ENCODE data around the gene ZBTB17.

The ZBTB17 gene

DNA sequence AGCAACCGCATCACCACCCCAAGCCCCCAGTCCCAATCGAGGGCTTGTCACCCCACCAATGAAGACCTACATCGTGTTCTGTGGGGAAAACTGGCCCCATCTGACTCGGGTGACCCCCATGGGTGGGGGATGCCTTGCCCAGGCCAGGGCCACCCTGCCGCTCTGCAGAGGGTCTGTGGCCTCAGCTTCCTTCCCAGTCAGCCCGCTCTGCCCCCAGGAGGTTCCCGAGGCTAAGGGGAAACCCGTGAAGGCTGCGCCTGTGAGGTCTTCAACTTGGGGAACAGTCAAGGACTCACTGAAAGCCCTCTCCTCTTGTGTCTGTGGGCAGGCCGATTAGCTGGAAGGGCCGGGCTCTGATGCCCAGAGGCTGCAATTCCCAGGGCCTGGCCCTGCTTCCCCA is 30.1 kb upstream of the ZBTB17 start:
- TF ChIP-seq TCF12 (IDR thresholded peaks at IDR 0.05; ENCODE audit: low read depth): no peak
- TF ChIP-seq, protein P1, sequence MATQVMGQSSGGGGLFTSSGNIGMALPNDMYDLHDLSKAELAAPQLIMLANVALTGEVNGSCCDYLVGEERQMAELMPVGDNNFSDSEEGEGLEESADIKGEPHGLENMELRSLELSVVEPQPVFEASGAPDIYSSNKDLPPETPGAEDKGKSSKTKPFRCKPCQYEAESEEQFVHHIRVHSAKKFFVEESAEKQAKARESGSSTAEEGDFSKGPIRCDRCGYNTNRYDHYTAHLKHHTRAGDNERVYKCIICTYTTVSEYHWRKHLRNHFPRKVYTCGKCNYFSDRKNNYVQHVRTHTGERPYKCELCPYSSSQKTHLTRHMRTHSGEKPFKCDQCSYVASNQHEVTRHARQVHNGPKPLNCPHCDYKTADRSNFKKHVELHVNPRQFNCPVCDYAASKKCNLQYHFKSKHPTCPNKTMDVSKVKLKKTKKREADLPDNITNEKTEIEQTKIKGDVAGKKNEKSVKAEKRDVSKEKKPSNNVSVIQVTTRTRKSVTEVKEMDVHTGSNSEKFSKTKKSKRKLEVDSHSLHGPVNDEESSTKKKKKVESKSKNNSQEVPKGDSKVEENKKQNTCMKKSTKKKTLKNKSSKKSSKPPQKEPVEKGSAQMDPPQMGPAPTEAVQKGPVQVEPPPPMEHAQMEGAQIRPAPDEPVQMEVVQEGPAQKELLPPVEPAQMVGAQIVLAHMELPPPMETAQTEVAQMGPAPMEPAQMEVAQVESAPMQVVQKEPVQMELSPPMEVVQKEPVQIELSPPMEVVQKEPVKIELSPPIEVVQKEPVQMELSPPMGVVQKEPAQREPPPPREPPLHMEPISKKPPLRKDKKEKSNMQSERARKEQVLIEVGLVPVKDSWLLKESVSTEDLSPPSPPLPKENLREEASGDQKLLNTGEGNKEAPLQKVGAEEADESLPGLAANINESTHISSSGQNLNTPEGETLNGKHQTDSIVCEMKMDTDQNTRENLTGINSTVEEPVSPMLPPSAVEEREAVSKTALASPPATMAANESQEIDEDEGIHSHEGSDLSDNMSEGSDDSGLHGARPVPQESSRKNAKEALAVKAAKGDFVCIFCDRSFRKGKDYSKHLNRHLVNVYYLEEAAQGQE (IDR thresholded peaks at IDR 0.05; ENCODE audit: low read depth): no peak
- no peak for TF ChIP-seq EP300 (IDR thresholded peaks at IDR 0.05; ENCODE audit: borderline replicate concordance)
- no peak for TF ChIP-seq CEBPB (IDR thresholded peaks at IDR 0.05)
- no peak for TF ChIP-seq TAF1 (IDR thresholded peaks at IDR 0.05; ENCODE audit: low read depth)
- no peak for TF ChIP-seq RAD21 (IDR thresholded peaks at IDR 0.05; ENCODE audit: low read depth)
- no peak for TF ChIP-seq FOXM1 (IDR thresholded peaks at IDR 0.05; ENCODE audit: borderline replicate concordance, low read depth)
- TF ChIP-seq CREB1 (IDR thresholded peaks at IDR 0.05; ENCODE audit: low read depth): no peak
- no peak for TF ChIP-seq NFIC (IDR thresholded peaks at IDR 0.05)
- no peak for TF ChIP-seq TEAD4 (IDR thresholded peaks at IDR 0.05)
- TF ChIP-seq YY1 (IDR thresholded peaks at IDR 0.05; ENCODE audit: low read depth): no peak
- no peak for TF ChIP-seq EGR1 (IDR thresholded peaks at IDR 0.05)
- TF ChIP-seq, protein P2, sequence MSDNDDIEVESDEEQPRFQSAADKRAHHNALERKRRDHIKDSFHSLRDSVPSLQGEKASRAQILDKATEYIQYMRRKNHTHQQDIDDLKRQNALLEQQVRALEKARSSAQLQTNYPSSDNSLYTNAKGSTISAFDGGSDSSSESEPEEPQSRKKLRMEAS (IDR thresholded peaks at IDR 0.05): no peak

DNA sequence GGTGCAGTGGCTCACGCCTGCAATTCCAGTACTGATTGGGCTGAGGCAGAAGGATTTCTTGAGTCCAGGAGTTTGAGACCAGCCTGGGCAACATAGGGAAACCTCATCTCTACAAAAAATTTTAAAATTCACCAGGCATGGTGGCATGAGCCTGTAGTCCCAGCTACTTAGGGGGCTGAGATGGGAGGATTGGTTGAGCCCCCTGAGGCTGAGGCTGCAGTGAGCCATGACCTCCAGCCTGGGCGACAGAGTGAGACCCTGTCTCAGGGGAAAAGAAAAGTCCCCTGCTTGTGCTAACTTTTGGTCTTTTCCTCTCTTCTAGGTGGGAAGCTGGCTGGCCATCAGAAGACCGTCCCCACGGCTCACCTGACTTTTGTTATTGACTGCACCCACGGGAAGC is 29.7 kb upstream of the ZBTB17 start:
- TF ChIP-seq TCF12 (IDR thresholded peaks at IDR 0.05; ENCODE audit: low read depth) (no peak), ZBTB7A (IDR thresholded peaks at IDR 0.05; ENCODE audit: low read depth) (no peak), EP300 (IDR thresholded peaks at IDR 0.05; ENCODE audit: borderline replicate concordance) (no peak), TAF1 (IDR thresholded peaks at IDR 0.05; ENCODE audit: low read depth) (no peak), NFIC (IDR thresholded peaks at IDR 0.05) (no peak), RAD21 (IDR thresholded peaks at IDR 0.05; ENCODE audit: low read depth) (no peak), CREB1 (IDR thresholded peaks at IDR 0.05; ENCODE audit: low read depth) (no peak), CEBPB (IDR thresholded peaks at IDR 0.05) (no peak), FOXM1 (IDR thresholded peaks at IDR 0.05; ENCODE audit: borderline replicate concordance, low read depth) (no peak), EGR1 (IDR thresholded peaks at IDR 0.05) (no peak)
- TF ChIP-seq, protein P3, sequence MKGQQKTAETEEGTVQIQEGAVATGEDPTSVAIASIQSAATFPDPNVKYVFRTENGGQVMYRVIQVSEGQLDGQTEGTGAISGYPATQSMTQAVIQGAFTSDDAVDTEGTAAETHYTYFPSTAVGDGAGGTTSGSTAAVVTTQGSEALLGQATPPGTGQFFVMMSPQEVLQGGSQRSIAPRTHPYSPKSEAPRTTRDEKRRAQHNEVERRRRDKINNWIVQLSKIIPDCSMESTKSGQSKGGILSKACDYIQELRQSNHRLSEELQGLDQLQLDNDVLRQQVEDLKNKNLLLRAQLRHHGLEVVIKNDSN (IDR thresholded peaks at IDR 0.05): no peak

DNA sequence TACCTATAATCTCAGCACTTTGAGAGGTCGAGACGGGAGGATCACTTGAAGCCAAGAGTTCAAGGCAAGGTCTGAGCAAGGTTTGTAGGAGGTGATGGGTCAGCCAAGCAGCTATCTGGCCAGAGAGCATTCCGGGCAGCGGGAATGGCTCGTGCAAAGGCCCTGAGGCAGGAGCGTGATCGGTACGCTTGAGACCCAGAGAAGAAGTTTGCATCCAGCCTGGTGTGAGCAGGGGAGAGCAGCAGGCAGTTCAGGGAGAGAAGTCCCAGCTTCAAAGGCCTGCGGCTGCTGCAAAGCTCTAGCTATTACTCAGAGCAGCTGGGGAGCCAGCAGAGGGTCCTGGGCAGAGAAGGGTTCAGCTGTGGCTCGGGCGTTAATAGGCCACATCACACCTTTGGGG is 23.0 kb upstream of the ZBTB17 start:
- TF ChIP-seq, protein P1 (IDR thresholded peaks at IDR 0.05; ENCODE audit: low read depth): no peak
- TF ChIP-seq TEAD4 (IDR thresholded peaks at IDR 0.05) (no peak), EGR1 (IDR thresholded peaks at IDR 0.05) (no peak), CEBPB (IDR thresholded peaks at IDR 0.05) (no peak), CREB1 (IDR thresholded peaks at IDR 0.05; ENCODE audit: low read depth) (no peak), NFIC (IDR thresholded peaks at IDR 0.05) (no peak), EP300 (IDR thresholded peaks at IDR 0.05; ENCODE audit: borderline replicate concordance) (no peak), FOXM1 (IDR thresholded peaks at IDR 0.05; ENCODE audit: borderline replicate concordance, low read depth) (no peak), TCF12 (IDR thresholded peaks at IDR 0.05; ENCODE audit: low read depth) (no peak), RAD21 (IDR thresholded peaks at IDR 0.05; ENCODE audit: low read depth) (no peak)
- TF ChIP-seq, protein P2 (IDR thresholded peaks at IDR 0.05): no peak

DNA sequence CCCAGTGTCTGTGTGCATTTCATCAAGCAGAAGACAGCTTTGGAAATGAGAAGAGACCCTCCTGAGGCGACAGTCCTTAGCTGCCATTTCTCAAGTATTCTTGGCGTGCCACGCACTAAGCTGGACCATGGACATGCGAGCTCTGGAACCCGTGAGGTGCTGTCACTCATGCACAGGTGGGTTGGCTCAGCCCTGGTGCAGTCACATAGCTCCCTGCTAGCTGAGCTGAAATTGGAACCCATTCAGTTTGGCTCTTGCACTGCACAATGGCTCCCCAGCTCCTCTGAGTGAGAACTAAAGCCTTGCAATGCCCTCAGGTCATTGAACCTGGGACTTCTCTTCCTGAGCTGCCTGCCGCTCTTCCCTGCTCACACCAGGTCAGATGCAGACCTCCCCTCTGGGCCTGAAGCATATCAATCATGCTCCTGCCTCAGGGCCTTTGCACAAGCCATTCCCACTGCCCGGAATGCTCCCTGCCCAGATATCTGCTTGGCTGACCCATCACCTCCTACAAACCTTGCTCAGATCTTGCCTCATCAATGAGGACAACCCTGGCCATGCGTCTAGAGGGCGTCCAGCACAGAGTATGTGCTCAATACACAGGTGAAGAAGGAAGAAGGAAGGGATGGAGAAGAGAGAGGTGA is 21.9 kb upstream of the ZBTB17 start:
- no peak for TF ChIP-seq TEAD4 (IDR thresholded peaks at IDR 0.05)
- TF ChIP-seq YY1 (IDR thresholded peaks at IDR 0.05; ENCODE audit: low read depth): no peak
- no peak for TF ChIP-seq NFIC (IDR thresholded peaks at IDR 0.05)
- no peak for TF ChIP-seq TAF1 (IDR thresholded peaks at IDR 0.05; ENCODE audit: low read depth)
- no peak for TF ChIP-seq EP300 (IDR thresholded peaks at IDR 0.05; ENCODE audit: borderline replicate concordance)
- TF ChIP-seq ZBTB7A (IDR thresholded peaks at IDR 0.05; ENCODE audit: low read depth): no peak

DNA sequence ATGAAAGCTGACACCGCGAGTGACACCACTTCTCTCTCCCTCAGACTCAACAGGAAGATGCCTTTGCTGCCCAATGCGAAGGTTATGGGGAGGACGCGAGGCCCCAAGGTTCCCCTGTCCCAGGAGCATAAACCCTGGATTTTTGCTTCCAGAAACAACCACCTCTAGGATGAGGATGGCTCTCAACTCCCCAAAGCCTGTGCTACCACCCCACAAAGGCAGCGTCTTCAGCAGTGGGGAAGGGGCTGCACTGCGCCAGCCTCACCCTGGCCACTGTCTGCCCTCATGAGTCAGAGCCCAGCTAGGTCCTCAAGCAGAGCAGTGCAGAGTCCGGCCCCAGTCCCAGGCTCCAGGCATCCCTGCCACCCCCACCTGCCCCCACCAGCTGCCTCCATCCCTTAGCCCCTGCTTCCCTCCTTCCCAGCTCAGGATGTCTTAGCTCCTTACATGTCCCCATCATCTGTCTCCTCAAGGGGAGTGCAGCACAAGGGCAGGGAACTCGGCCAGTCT is 21.2 kb upstream of the ZBTB17 start:
- TF ChIP-seq, protein P2 (IDR thresholded peaks at IDR 0.05): no peak

DNA sequence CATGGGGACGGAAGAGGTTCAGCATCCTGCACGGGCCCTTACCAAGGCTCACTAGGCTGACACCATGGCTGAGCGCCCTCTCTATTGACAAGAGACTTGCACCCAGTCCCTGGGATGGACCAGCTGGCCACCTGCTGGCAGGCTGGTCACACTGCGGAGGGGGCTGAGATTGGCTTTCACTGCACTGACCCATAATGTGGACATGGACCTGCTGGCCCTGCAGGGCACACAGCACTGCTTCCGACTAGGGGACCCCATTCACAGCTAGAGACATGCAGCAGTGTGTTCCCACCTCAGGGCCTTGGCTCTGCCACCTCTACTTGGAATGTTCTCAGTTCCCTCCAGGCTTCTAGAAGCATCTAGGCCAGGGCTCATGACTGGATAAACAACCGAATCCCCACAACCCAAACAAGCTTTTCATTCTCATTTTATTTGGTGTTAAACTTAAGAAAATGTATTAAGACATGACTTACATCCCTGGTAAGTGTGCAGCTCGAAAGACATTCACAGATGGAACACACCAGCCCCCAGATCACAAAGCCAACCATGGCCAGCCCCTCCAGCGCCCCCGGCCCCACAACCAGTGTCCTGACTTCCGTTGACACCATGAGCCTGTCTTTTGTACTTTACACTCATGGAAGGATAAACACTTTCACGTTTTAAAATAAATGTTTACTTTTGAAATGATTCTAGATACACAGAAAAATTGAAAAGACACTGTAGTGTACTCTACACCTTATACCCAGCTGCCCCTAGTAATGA is 18.9 kb upstream of the ZBTB17 start:
- peak; percentile 70 for TF ChIP-seq RAD21 (IDR thresholded peaks at IDR 0.05; ENCODE audit: low read depth)
- no peak for TF ChIP-seq TAF1 (IDR thresholded peaks at IDR 0.05; ENCODE audit: low read depth)

All from Ishikawa (cell line).